Endothelial cell of umbilical vein (primary cell): ENCODE measurements around the gene ODAM. TPM values are rescaled to one million over a fixed set of nuclear protein-coding genes. Genes with fewer than 3 reads are reported as not detected.

Experiments
- BruUV-seq: library from RNA; stranded (reverse); fragments of 400-500 nt; replicated peaks from 2 replicates; lab custom pipeline; 2021; lab: Mats Ljungman, UMichigan
- CTCF ChIA-PET: fragments of 300-600, 350-600 bp; sonication (Branson Sonifier 250); formaldehyde crosslinking; loops from one replicate; lab custom pipeline; 2021; ENCODE audit warnings: antibody characterized with exemption, inconsistent platforms; lab: Charles Lee
- POLR2A ChIA-PET: fragments of 300-600, 350-600 bp; sonication (Branson Sonifier 250); formaldehyde crosslinking; loops from one replicate; lab custom pipeline; 2021; ENCODE audit warnings: antibody characterized with exemption, inconsistent platforms; lab: Charles Lee
- DNase-seq: peaks from one replicate; pipeline ENCODE4 v3.0.0-alpha.2; 2011; ENCODE audit warnings: low read depth, low spot score
- FAIRE-seq: peaks from 2 replicates; lab custom pipeline; 2011; peaks lifted over from hg19 to GRCh38; lab: Jason Lieb, UNC
- H2AFZ ChIP-seq: 2 replicates; pipeline ENCODE4 v1.6.0; 2012; ENCODE audit warnings: low read depth, low read length, control low read depth, inconsistent platforms
- H3K27ac ChIP-seq: 2 replicates; pipeline ENCODE4 v1.5.1; 2011; ENCODE audit warnings: low read depth, mild to moderate bottlenecking, control low read depth, low read length, moderate library complexity; ENCODE audit not compliant: insufficient read depth
- H3K27me3 ChIP-seq, 2 experiments: 2 replicates each; pipeline versions ENCODE4 v1.6.0 to v1.6.1; 2011; ENCODE audit warnings: low read length in 2 of 2, mixed read lengths in 1 of 2; ENCODE audit not compliant: control insufficient read depth in 2 of 2, insufficient read depth in 2 of 2
- H3K36me3 ChIP-seq, 2 experiments: 2 replicates in 1 of 2; 3 replicates in 1 of 2; pipeline ENCODE4 v1.5.1; 2011; ENCODE audit warnings: low read length in 2 of 2, mild to moderate bottlenecking in 1 of 2, moderate library complexity in 1 of 2; ENCODE audit not compliant: control insufficient read depth in 2 of 2, insufficient read depth in 2 of 2; ENCODE audit errors: extremely low read depth in 1 of 2
- H3K4me1 ChIP-seq: 3 replicates; pipeline ENCODE4 v1.5.1; 2011; ENCODE audit warnings: mild to moderate bottlenecking, low read length; ENCODE audit not compliant: control insufficient read depth, insufficient read depth; ENCODE audit errors: extremely low read depth
- H3K4me2 ChIP-seq: 2 replicates; pipeline ENCODE4 v1.6.1; 2011; ENCODE audit warnings: low read length, control low read depth, mixed read lengths; ENCODE audit not compliant: insufficient read depth
- H3K4me3 ChIP-seq, 3 experiments: fragments of 200-600 bp in 1 of 3; sonication (generic), shearing (Covaris generic) in 1 of 3; replicated peaks in 1 of 3; 2 replicates each; pipeline ENCODE4 v1.5.1; 2011 to 2016; ENCODE audit warnings: control low read depth in 3 of 3, low read length in 3 of 3, mild to moderate bottlenecking in 2 of 3, inconsistent platforms in 1 of 3, low read depth in 1 of 3, moderate library complexity in 1 of 3; ENCODE audit not compliant: insufficient read depth in 1 of 3
- H3K79me2 ChIP-seq: 2 replicates; pipeline ENCODE4 v1.6.0; 2012; ENCODE audit warnings: low read length, inconsistent platforms; ENCODE audit not compliant: control insufficient read depth, insufficient read depth
- H3K9ac ChIP-seq: replicated peaks from 2 replicates; pipeline ENCODE3; 2011; ENCODE audit warnings: low read length, control low read depth; ENCODE audit not compliant: insufficient read depth; ENCODE audit errors: extremely low read depth
- H3K9me1 ChIP-seq: replicated peaks from 3 replicates; pipeline ENCODE4 v1.6.0; 2011; ENCODE audit warnings: mild to moderate bottlenecking, low read length; ENCODE audit not compliant: control insufficient read depth, insufficient read depth; ENCODE audit errors: extremely low read depth
- H3K9me3 ChIP-seq: replicated peaks from 2 replicates; pipeline ENCODE4 v1.5.1; 2012; ENCODE audit warnings: low read length, inconsistent platforms; ENCODE audit not compliant: control insufficient read depth, insufficient read depth
- H4K20me1 ChIP-seq: replicated peaks from 2 replicates; pipeline ENCODE3; 2011; ENCODE audit warnings: mild to moderate bottlenecking, low read length; ENCODE audit not compliant: control insufficient read depth, insufficient read depth; ENCODE audit errors: extremely low read depth
- EZH2 ChIP-seq: IDR thresholded peaks from 2 replicates; pipeline ENCODE4 v1.6.1; 2012; ENCODE audit warnings: borderline replicate concordance, low read depth, mild to moderate bottlenecking, moderate library complexity, low read length, inconsistent platforms; ENCODE audit not compliant: severe bottlenecking
- FOS ChIP-seq: IDR thresholded peaks from 2 replicates; pipeline ENCODE4 v1.6.1; 2011; ENCODE audit warnings: mild to moderate bottlenecking, low read length, moderate library complexity, borderline replicate concordance; ENCODE audit not compliant: insufficient read depth
- GATA2 ChIP-seq: IDR thresholded peaks from 2 replicates; pipeline ENCODE4 v1.7.0; 2011; ENCODE audit warnings: low read depth, mild to moderate bottlenecking, moderate library complexity, mixed read lengths, low read length; ENCODE audit not compliant: insufficient read length, insufficient read depth
- JUN ChIP-seq: IDR thresholded peaks from 2 replicates; pipeline ENCODE4 v1.6.1; 2011; ENCODE audit warnings: borderline replicate concordance, low read depth; ENCODE audit not compliant: insufficient read length, insufficient read depth
- MYC ChIP-seq: IDR thresholded peaks from one replicate; pipeline ENCODE4 v1.6.1; 2011; ENCODE audit warnings: mild to moderate bottlenecking, low read depth, low read length
- POLR2AphosphoS5 ChIP-seq: IDR thresholded peaks from 2 replicates; pipeline ENCODE4 v1.6.1; 2012; ENCODE audit warnings: low read depth, mild to moderate bottlenecking, control low read depth, low read length, moderate library complexity; ENCODE audit not compliant: insufficient read depth
- dilution Hi-C: fragments of 300-500 bp; cut with MboI; formaldehyde crosslinking; loops from one replicate; pipeline ENCODE4 v1.15.0; 2019; ENCODE audit warnings: low sequenced_read_pairs; ENCODE audit not compliant: extremely low pct_ligation_motif_present
- intact Hi-C: fragments of 100-400 bp; cut with micrococcal nuclease; formaldehyde crosslinking; loops from one replicate; pipeline ENCODE4 v1.10.0; 2022
- polyA plus RNA-seq, 4 experiments: library from polyadenylated mRNA; depleted of rRNA in 3 of 4; stranded (reverse) in 3 of 4; unstranded in 1 of 4; fragments of >200 nt; gene quantifications; 2 replicates each; pipeline versions ENCODE4 v1.2.1 to v1.2.3, GENCODE V29; 2011 to 2012; ENCODE audit warnings: missing spikeins in 1 of 4
- total RNA-seq: library from RNA; stranded (reverse); gene quantifications from 2 replicates; pipeline ENCODE4 v1.2.3, GENCODE V29; 2021
- TF ChIP-seq, protein P1 (sequence below): IDR thresholded peaks from 2 replicates; pipeline ENCODE4 v1.6.1; 2011; ENCODE audit not compliant: insufficient read depth, insufficient read length
- TF ChIP-seq, protein P2 (sequence below), 2 donors: IDR thresholded peaks; 1 replicate in 1 of 2; 2 replicates in 1 of 2; pipeline ENCODE4 v1.5.1; 2011; ENCODE audit warnings: low read length in 2 of 2, mild to moderate bottlenecking in 2 of 2, moderate library complexity in 2 of 2, control low read depth in 1 of 2, inconsistent platforms in 1 of 2, low read depth in 1 of 2; ENCODE audit not compliant: insufficient read depth in 1 of 2; ENCODE audit errors: extremely low read depth in 1 of 2

ODAM gene
- total and polyA plus RNA-seq, 2 donors (not counting 3 experiments of a cell fraction or from before 2014, with no cell fraction given), result not detected

DNA sequence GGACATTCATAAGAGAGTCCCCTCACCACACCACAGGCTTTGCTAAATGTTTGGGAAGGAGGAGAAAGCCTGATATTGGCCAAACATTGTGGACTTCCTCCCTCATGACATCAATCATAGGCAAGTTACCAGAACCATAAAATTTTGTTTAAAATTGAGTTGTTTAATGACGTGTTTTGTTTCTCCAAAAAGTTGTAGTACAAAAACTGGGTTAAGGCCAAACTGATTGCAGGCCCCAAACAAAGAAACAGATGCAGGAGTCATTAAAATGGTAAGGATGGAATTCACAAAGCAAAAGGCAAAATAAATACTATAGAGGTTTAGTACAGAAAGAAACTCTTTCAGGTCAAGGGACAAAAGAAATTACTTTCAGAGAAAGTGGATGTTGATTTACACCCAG lies 3.9 kb upstream of the ODAM start:
- Histone ChIP-seq H3K27me3 (peaks cover 0 to 1% of the 10 kb centered on the region in 2 experiments), H3K4me3 (no peak overlapping the region), H3K4me2 (no peak overlapping the region), H3K9me3 (no peaks in the 10 kb centered on the region), H3K79me2 (no peaks in the 10 kb centered on the region), H4K20me1 (no peaks in the 10 kb centered on the region), H2AFZ (no peak overlapping the region), H3K9ac (no peak overlapping the region), H3K36me3 (no peaks in the 10 kb centered on the region), H3K27ac (no peak overlapping the region), H3K4me1 (no peaks in the 10 kb centered on the region), H3K9me1 (no peaks in the 10 kb centered on the region)
- DNase-seq, result no peak
- ChIA-PET CTCF (interaction anchor here (1.8 kb wide), 1 partner anchor 8 kb away, joined by 10 read pairs; no protein-coding TSS in a partner anchor), POLR2A (no interaction called here)
- TF ChIP-seq POLR2AphosphoS5, result no peak
- no peak for TF ChIP-seq EZH2
- no peak for TF ChIP-seq JUN
- TF ChIP-seq, protein P1, sequence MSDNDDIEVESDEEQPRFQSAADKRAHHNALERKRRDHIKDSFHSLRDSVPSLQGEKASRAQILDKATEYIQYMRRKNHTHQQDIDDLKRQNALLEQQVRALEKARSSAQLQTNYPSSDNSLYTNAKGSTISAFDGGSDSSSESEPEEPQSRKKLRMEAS, result no peak
- TF ChIP-seq MYC, result no peak
- TF ChIP-seq, protein P2, sequence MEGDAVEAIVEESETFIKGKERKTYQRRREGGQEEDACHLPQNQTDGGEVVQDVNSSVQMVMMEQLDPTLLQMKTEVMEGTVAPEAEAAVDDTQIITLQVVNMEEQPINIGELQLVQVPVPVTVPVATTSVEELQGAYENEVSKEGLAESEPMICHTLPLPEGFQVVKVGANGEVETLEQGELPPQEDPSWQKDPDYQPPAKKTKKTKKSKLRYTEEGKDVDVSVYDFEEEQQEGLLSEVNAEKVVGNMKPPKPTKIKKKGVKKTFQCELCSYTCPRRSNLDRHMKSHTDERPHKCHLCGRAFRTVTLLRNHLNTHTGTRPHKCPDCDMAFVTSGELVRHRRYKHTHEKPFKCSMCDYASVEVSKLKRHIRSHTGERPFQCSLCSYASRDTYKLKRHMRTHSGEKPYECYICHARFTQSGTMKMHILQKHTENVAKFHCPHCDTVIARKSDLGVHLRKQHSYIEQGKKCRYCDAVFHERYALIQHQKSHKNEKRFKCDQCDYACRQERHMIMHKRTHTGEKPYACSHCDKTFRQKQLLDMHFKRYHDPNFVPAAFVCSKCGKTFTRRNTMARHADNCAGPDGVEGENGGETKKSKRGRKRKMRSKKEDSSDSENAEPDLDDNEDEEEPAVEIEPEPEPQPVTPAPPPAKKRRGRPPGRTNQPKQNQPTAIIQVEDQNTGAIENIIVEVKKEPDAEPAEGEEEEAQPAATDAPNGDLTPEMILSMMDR (IDR thresholded peaks at IDR 0.05; ENCODE audit: extremely low read depth in 1 of 2, insufficient read depth in 1 of 2, low read depth in 1 of 2, low read length in 2 of 2), result no peak
- no peak for TF ChIP-seq GATA2
- TF ChIP-seq FOS, result no peak
- FAIRE-seq, result no peak
- BruUV-seq, result no TSS peak
- intact Hi-C loops, result no loop called here
- dilution Hi-C loops, result no loop called here
